ENCODE data around the gene PHYHD1.
A peak's percentile ranks its signal among the peaks of the same experiment; 100 is the strongest.

PHYHD1 gene

DNA sequence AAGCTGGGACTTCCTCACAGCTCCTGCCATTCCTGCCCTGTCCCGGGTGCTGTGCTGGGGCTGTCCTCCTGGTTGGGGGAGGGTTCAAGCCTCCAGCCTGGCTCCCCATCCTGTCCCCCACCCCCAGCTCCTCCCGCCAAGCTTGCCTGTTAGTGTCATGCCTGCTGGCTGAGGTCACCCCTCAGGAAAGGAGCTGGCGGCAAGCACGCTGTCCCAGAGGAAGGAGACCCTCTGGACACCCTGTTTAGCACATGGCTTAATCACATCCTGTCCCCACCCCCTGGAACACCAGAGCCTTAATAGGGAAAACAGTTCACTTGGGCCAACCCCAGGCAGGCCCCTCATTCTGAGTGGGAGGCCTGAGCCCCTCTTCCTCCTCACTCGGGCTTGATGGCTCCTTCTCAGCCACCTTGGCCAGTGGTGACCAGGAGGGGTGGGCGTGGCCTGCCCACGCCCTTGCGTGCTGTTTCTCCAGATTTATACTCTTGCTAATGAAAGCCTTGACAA is 9.2 kb upstream of the PHYHD1 start:
- Mint-ChIP-seq H3K4me3 (no peak overlapping the region), H3K27ac (no peak overlapping the region), H3K9me3 (no peaks in the 10 kb centered on the region), H3K4me1 (peaks cover 76% of the 10 kb centered on the region), H3K27me3 (no peaks in the 10 kb centered on the region)
- DNase-seq = no peak
- ATAC-seq = no peak

DNA sequence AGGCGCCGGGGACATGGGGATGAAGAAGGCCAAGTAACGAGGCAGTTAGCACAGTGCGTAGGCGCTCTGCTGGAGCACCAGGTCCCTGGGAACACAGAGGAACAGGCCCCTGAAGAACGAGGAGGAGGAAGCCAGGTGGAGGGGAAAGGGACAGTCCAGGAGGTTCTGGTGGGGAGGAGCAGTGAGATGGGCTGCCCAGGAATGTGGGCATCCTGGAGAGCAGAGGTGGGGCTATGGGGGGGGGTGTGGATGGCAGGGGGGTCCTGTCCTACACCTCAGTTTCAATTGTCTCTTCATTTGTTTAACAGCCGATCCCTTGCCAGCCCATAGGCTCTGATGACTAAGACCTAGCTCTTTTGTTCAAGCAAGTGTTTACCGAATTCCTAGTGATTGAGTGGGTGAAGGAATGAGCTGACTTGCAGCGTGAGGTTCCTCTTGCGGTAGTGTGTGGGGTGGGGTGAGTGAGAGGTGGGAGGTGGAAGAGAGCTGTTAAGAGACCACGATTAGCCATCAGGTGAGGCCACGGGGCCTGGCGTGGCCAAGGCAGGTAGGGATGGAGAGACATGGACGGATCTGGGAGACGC is 8.4 kb upstream of the PHYHD1 start:
- H3K27me3 Mint-ChIP-seq = no peaks in the 10 kb centered on the region
- no peak for DNase-seq
- H3K9me3 Mint-ChIP-seq = no peaks in the 10 kb centered on the region
- H3K27ac Mint-ChIP-seq = no peak overlapping the region
- H3K4me3 Mint-ChIP-seq = peak overlapping the region in 1 of 2 donors; percentile 14
- no peak for ATAC-seq
- peaks cover 74% of the 10 kb centered on the region for H3K4me1 Mint-ChIP-seq

- no peaks in the 10 kb centered on the region for H3K27me3 Mint-ChIP-seq
- ATAC-seq (no peak), DNase-seq (no peak)
- peak overlapping the region in 1 of 2 donors; percentile 26 for H3K4me3 Mint-ChIP-seq
- no peaks in the 10 kb centered on the region for H3K9me3 Mint-ChIP-seq
- peaks cover 73% of the 10 kb centered on the region for H3K4me1 Mint-ChIP-seq
- peak overlapping the region in 1 of 2 donors; percentile 79 for H3K27ac Mint-ChIP-seq
Measured at GRCh38 chr9:128913048-128913900, 7.5 kb upstream of the PHYHD1 start.

GRCh38 chr9:128913995-128914772 is 6.6 kb upstream of the PHYHD1 start:
- Mint-ChIP-seq H3K27ac (peak overlapping the region in 1 of 2 donors; percentile 76), H3K4me1 (peaks cover 68% of the 10 kb centered on the region), H3K4me3 (peak overlapping the region in 1 of 2 donors; percentile 5), H3K27me3 (no peaks in the 10 kb centered on the region), H3K9me3 (no peaks in the 10 kb centered on the region)
- DNase-seq (no peak), ATAC-seq (peak; percentile 32)

GRCh38 chr9:128916204-128916603 is 4.6 kb upstream of the PHYHD1 start:
- Mint-ChIP-seq H3K4me3 (no peak overlapping the region), H3K27me3 (no peaks in the 10 kb centered on the region), H3K4me1 (peaks cover 51% of the 10 kb centered on the region), H3K9me3 (no peaks in the 10 kb centered on the region), H3K27ac (no peak overlapping the region)
- DNase-seq (no peak), ATAC-seq (no peak)

DNA sequence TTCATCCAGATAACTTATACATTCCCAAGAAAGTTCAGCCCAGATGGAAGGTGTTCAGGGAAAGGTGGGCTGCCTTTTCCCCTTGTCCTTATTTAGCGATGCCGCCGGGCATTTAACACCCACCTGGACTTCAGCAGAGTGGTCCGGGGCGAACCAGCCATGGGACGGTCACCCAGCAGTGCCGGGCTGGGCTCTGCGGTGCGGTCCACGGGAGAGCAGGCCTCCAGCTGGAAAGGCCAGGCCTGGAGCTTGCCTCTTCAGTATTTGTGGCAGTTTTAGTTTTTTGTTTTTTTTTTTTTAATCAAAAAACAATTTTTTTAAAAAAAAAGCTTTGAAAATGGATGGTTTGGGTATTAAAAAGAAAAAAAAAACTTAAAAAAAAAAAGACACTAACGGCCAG is 4.0 kb upstream of the PHYHD1 start:
- no peak overlapping the region for H3K4me3 Mint-ChIP-seq

DNA sequence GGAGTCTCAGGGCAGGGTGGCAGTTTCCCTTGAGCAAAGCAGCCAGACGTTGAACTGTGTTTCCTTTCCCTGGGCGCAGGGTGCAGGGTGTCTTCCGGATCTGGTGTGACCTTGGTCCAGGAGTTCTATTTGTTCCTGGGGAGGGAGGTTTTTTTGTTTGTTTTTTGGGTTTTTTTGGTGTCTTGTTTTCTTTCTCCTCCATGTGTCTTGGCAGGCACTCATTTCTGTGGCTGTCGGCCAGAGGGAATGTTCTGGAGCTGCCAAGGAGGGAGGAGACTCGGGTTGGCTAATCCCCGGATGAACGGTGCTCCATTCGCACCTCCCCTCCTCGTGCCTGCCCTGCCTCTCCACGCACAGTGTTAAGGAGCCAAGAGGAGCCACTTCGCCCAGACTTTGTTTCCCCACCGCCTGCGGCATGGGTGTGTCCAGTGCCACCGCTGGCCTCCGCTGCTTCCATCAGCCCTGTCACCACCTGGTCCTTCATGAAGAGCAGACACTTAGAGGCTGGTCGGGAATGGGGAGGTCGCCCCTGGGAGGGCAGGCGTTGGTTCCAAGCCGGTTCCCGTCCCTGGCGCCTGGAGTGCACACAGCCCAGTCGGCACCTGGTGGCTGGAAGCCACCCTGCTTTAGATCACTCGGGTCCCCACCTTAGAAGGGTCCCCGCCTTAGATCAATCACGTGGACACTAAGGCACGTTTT is 3.5 kb upstream of the PHYHD1 start:
- Mint-ChIP-seq H3K27ac (no peak overlapping the region), H3K4me1 (peaks cover 50% of the 10 kb centered on the region), H3K27me3 (no peaks in the 10 kb centered on the region), H3K4me3 (no peak overlapping the region), H3K9me3 (no peaks in the 10 kb centered on the region)
- DNase-seq (no peak), ATAC-seq (no peak)

More for the DNA sequence above, 4.0 kb upstream of the PHYHD1 start:
- ATAC-seq (no peak), DNase-seq (no peak)
- no peak overlapping the region for H3K27ac Mint-ChIP-seq
- peaks cover 50% of the 10 kb centered on the region for H3K4me1 Mint-ChIP-seq
- H3K27me3 Mint-ChIP-seq = no peaks in the 10 kb centered on the region
- H3K9me3 Mint-ChIP-seq = no peaks in the 10 kb centered on the region

GRCh38 chr9:128918921-128919320 is 1.9 kb upstream of the PHYHD1 start:
- H3K4me3 Mint-ChIP-seq = no peak overlapping the region

DNA sequence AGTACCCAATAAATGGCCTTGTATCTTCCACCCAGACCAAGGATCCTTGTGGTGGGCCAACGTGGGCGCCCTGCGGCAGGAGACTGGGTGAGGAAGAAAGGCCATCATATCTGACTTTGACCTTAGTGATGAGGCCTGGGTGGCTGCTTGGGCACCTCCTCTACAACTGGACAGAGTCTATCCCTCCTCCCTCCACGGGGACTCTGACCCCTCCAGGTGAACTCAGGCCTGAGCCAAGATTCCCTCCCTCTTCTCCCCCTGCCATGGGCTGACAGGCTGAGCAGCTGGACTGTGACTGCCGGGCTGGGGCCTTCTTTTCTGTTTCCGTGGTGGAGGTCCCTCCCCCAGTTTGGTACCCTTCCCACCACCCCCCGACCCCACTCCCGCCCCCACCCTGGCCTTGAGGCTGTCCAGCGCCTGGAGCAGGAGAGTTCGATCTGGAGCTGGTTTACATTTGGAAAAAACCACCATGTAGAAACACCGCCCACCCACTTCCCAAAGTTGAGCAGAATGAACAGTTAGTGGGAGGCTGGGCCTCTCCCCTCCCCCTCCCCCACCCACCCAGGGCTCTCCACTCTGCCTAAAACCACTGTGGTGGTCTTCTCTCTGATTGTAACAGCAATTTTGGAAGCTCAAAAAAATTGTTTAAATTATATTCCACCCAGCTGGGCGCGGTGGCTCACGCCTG is 1.2 kb upstream of the PHYHD1 start:
- Mint-ChIP-seq H3K4me1 (peaks cover 29% of the 10 kb centered on the region), H3K27ac (no peak overlapping the region), H3K27me3 (no peaks in the 10 kb centered on the region), H3K4me3 (no peak overlapping the region), H3K9me3 (no peaks in the 10 kb centered on the region)
- DNase-seq (no peak), ATAC-seq (no peak)

More at GRCh38 chr9:128918921-128919320, 1.9 kb upstream of the PHYHD1 start:
- peak overlapping the region in 1 of 2 donors; percentile 65 for H3K27ac Mint-ChIP-seq
- no peaks in the 10 kb centered on the region for H3K9me3 Mint-ChIP-seq
- H3K27me3 Mint-ChIP-seq = no peaks in the 10 kb centered on the region
- no peak for ATAC-seq
- H3K4me1 Mint-ChIP-seq = peaks cover 35% of the 10 kb centered on the region
- no peak for DNase-seq

DNA sequence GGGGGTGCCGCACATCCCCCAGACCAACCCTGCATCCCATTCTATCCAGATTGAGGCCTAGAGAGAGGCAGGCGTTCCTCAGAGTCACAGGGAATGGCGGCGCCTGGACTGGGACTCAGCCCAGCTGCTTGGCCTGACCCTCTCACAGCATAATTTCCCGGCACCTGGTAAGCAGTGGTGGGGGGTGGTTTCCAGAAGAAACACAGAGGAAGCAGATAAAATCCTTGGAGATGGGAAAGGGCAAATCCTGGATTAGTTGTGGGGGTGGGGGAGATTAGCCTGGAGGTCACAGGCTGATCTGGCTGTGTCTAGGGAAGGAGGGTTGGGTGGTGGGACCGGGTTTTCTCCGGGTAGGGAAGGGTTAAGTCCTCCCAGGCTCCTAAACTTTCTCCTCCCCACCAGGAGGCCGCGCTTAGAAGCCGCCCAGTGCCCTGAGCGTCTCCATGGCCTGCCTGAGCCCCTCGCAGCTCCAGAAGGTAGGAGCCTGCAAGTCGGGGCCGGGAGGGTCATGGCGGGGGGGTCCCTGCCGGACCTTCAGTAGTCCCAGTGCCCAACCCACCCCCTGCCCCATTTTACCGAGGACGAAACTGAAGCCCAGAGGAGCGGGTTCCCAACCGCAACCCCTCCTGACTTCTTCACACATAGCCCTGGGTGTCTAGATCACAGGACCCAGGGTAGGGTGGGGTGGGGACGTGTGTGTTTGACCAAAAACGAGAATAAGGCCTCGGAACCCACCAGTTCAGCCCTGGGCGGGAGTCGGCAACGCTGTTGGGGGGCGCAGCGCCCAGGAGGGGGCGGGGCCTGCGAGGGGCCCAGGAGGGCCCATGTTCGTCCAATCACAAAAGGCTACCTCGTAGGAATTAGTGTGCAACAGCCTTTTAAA is 1.3 kb downstream of the PHYHD1 start:
- H3K27me3 Mint-ChIP-seq = no peaks in the 10 kb centered on the region
- no peak for DNase-seq
- peak overlapping the region in 1 of 2 donors; percentile 64 for H3K4me3 Mint-ChIP-seq
- H3K4me1 Mint-ChIP-seq = peaks cover 19% of the 10 kb centered on the region
- H3K27ac Mint-ChIP-seq = peak overlapping the region in 1 of 2 donors; percentile 42
- no peaks in the 10 kb centered on the region for H3K9me3 Mint-ChIP-seq
- peak; percentile 68 for ATAC-seq

- H3K27ac Mint-ChIP-seq = no peak overlapping the region
- H3K4me3 Mint-ChIP-seq = no peak overlapping the region
Measured at GRCh38 chr9:128923493-128923883, 2.7 kb downstream of the PHYHD1 start.

DNA sequence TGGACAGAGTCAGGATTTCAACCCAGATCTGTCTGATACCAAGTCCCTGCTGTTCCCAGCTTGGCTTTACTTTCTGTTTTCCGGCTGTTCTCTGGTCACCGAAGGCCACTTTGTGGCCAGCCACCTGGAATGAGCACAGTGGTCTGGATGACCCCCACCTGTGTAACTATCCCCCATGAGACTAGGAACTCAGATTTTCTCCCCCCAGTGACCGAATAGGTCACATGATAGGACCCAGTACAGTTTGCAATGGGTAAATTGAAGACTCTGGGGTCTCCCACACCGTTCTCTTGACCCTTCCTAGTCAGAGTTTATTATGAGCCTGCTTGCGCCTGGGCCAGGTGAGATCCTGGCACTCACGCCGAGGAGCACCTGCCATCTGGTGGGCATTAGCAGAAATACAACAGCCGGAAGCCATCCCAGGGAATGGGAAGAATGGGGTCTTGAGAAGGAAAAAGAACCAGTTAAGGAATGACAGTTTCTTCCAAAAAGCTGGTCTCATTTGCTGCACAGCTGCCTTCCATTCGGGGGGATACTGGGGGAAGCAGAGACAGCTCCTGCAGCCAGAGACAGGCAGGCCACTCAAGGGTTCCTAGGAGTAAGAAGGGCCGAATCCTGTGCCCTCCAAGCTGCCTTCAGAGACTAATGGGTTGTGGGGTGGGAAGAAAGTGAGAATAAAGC is 7.1 kb downstream of the PHYHD1 start:
- Mint-ChIP-seq H3K4me3 (no peak overlapping the region), H3K9me3 (no peaks in the 10 kb centered on the region), H3K27ac (no peak overlapping the region), H3K27me3 (no peaks in the 10 kb centered on the region), H3K4me1 (peaks cover 9% of the 10 kb centered on the region)
- peak; percentile 85 for ATAC-seq
- DNase-seq = peak; percentile 40 to 41

More at GRCh38 chr9:128923493-128923883, 2.7 kb downstream of the PHYHD1 start:
- DNase-seq = no peak
- Mint-ChIP-seq H3K4me1 (peaks cover 28% of the 10 kb centered on the region), H3K27me3 (no peaks in the 10 kb centered on the region), H3K9me3 (no peaks in the 10 kb centered on the region)
- no peak for ATAC-seq

DNA sequence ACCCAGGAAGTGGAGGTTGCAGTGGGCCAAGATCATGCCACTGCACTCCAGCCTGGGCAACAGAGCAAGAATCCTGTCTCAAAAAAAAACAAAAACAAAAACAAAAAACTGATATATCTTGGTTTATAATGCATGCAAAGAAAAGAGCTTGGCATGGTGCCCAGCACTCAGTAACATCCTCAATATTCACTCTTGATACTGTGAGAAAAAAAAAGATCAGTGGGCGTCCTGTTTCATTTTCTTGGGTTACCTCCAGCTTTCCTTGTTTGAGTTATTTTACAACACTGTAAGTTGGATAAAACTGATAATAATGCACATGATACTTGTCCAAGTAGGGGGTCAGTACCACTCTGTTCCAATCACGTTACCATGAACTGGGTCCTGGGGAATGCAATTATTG is 7.8 kb downstream of the PHYHD1 start:
- Mint-ChIP-seq H3K27me3 (no peaks in the 10 kb centered on the region), H3K4me3 (no peak overlapping the region), H3K9me3 (no peaks in the 10 kb centered on the region), H3K4me1 (peaks cover 9% of the 10 kb centered on the region), H3K27ac (no peak overlapping the region)
- ATAC-seq (no peak), DNase-seq (no peak)
